ENCODE measurements around the gene EIF4G2.

DNA sequence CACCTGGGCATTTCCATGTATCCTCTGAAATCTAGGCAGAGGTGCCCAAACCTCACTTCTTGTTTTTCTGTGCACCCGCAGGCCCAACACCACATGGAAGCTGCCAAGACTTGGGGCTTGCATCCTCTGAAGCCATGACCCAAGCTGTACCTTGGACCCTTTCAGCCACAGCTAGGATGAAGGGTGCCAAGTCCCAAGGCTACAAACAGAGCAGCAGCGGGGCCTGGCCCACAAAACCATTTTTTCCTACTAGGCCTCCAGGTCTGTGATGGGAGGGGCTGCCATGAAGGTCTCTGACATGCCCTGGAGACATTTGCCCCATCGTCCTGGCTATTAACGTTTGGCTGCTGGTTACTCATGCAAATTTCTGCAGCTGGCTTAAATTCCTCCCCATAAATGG lies 20.4 kb upstream of the EIF4G2 start:
- TF ChIP-seq, protein P1, sequence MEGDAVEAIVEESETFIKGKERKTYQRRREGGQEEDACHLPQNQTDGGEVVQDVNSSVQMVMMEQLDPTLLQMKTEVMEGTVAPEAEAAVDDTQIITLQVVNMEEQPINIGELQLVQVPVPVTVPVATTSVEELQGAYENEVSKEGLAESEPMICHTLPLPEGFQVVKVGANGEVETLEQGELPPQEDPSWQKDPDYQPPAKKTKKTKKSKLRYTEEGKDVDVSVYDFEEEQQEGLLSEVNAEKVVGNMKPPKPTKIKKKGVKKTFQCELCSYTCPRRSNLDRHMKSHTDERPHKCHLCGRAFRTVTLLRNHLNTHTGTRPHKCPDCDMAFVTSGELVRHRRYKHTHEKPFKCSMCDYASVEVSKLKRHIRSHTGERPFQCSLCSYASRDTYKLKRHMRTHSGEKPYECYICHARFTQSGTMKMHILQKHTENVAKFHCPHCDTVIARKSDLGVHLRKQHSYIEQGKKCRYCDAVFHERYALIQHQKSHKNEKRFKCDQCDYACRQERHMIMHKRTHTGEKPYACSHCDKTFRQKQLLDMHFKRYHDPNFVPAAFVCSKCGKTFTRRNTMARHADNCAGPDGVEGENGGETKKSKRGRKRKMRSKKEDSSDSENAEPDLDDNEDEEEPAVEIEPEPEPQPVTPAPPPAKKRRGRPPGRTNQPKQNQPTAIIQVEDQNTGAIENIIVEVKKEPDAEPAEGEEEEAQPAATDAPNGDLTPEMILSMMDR (conservative IDR thresholded peaks at IDR 0.05; ENCODE audit: low read depth, low read length): no peak
- no peak for TF ChIP-seq EZH2 (IDR thresholded peaks at IDR 0.05; ENCODE audit: borderline replicate concordance, low read depth, low read length, poor library complexity, severe bottlenecking)
